Islet of Langerhans (tissue), 1 donor: ENCODE results near the gene GPN1.
"Not testable (repeated sequence)": the region's sequence is repeated elsewhere in the genome, so short reads cannot be mapped to it uniquely, and the experiment has no call there.

Source experiments
- FAIRE-seq: peaks from one replicate; lab custom pipeline; 2011; peaks lifted over from hg19 to GRCh38; lab: Jason Lieb, UNC

Gene GPN1

DNA sequence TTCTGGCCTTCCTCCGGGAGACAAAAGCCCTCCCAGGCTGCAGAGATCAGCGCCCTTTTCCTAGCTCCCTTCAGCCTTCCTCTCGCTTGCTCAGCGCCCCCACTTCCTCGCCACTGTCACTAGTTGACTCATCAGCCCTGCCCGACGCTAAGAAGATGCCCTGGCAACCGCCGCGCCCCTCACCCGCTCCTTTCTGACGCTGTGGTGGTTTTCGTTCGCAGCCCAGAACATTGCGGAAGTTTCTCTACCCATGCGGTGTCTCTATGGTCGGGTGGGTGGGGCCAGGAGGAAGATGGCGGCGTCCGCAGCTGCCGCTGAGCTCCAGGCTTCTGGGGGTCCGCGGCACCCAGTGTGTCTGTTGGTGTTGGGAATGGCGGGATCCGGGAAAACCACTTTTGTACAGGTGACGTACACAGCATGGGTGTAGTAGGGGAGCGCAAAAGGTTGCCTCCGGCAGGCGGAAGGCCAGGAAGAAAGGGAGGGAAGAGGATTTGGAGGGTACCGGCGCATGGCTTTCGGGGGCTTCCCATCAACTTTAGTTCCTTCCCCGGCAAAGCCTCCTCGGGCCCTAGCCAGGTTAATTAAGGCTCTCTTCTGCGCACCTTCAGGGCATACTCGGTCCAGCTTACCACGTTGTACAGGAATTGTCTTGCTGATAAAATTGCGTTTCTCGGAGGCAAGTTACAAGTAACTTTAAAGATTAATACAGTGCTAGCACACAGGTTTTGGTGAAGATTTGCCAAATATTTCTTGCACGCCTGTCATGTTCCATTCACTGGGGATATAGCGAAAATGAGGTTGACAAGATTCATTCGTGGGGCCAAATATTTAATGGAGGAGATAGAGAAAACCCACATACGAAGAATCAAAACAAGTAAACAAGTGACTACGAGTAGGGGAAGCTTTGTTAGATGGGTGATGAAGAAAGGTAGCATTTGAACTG is at the start of gene GPN1, which contains the start of gene CCDC121:
GPN1 (plus strand) TSS at position 284 of the 943 bp plus-strand sequence; CDS start at position 293, 9 bp downstream.
CCDC121 (minus strand) TSS at position 246 of the 943 bp plus-strand sequence. CDS start 1,213 bp downstream, outside the sequence.
- FAIRE-seq, result no peak

- no peak for FAIRE-seq
These were observed 47.3 kb upstream of the GPN1 start for GRCh38 chr2:27581417-27582128.

GRCh38 chr2:27582129-27582694 is 46.6 kb upstream of the GPN1 start:
- FAIRE-seq, result no peak

DNA sequence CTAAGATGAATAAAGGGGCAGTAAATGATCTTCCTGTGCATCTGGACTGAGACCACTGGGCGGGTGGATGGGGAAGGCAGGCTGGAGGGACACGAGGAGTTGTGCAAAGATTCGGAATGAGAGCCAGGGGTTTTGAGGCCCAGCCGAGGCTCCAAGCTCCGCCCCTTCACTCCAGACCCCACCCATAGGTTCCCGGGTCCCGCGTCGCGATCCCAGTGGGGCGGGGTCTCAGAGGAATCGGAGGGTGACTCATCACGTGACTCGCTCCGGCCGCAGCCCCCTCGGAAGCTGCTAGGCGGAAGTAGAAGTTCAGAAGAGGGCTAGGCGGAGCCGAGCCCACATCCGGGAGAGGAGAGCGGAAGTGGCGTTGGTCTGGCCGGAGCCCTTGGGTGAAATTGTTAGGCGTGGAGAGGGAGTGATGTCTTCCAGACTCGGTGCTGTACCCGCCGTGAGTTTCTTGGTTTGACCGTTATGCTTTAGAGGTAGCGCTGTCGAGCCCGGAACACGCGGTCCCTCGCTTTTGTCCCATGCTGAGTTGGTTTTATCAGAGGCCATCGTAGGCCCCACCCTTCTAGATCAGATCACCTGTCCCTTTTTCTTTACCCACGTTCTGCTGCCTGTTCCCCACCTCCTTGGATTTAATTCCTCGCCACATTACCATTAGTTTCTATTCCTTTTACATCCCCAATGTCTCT is 46.0 kb upstream of the GPN1 start, which contains the start of gene ZNF512:
ZNF512 (plus strand) TSS at position 348 of the 695 bp plus-strand sequence; CDS start at position 419, 71 bp downstream.
- FAIRE-seq, result peak; percentile 21

- FAIRE-seq, result no peak
These were observed 45.4 kb upstream of the GPN1 start for GRCh38 chr2:27583390-27583915.

- no peak for FAIRE-seq
These were observed 44.3 kb upstream of the GPN1 start for GRCh38 chr2:27584597-27584996.

DNA sequence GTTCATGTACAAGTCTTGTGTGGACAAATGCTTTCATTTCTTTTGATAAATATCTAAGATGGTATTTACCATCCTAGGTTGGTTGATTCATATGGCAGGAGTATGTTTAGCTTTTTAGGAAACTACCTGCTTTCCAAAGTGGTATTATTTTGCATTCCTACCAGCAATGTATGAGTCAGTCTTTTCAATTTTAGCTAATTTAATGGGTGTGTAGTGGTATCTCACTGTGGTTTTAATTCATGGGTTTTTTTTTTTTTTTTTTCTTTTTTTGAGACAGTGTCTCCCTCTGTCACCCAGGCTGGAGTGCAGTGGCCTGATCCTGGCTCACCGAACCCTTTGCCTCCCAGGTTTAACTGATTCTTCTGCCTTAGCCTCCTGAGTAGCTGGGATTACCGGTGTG is 41.8 kb upstream of the GPN1 start:
- FAIRE-seq, result no peak

DNA sequence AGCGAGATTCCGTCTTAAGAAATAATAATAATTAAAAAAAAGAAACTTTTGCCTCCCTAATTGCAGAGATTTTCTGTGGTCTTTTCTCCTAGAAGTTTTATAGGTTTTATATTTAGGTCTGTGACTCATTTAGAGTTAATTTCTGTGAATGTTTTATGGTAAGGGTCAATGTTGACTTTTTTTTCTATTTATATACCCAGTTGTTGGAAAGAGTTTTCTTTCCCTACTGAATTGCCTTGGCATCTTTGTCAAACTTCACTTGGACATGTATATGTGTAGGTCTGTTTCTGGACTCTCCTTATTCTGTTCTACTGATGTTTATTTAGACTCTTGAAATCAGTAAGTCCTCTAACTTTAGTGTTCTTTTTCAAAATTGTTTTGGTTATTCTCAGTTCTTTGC is 40.5 kb upstream of the GPN1 start:
- FAIRE-seq, result no peak

DNA sequence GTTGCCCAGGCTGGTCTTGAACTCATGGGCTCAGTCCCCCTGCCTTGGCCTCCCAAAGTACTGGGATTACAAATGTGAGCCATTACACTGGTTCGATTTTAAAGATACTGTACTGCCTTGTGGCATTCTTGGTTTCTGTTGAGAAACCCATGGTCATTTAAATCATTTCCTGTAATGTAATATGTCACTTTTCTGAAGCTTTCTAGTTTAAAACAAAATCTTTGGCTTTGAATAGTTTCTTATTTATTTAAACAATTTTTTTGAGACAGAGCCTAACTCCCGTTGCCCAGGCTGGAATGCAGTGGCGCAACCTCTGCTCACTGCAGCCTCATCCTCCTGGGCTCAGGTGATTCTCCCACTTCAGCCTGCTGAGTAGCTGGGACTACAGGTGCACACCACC is 37.1 kb upstream of the GPN1 start:
- FAIRE-seq, result no peak

- no peak for FAIRE-seq
These were observed 35.6 kb upstream of the GPN1 start for GRCh38 chr2:27593240-27593639.

DNA sequence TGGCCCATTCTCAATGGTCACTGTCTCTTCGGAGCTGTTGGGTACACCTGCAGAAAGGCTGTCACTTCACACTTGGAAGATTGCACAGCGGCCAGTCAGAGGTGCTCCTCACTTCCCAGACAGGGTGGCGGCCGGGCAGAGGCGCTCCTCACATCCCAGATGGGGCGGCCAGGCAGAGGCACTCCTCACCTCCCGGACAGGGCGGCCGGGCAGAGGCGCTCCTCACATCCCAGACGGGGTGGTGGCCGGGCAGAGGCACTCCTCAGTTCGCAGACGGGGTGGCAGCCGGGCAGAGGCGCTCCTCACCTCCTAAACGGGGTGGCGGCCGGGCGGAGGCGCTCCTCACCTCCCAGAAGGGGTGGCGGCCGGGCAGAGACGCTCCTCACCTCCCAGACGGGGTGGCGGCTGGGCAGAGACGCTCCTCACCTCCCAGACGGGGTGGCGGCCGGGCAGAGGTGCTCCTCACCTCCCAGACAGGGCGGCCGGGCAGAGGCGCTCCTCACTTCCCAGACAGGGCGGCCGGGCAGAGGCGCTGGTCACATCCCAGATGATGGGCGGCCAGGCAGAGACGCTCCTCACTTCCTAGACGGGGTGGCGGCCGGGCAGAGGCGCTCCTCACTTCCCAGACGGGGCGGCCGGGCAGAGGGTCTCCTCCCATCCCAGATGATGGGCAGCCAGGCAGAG is 34.7 kb upstream of the GPN1 start:
- not testable (repeated sequence) for FAIRE-seq

GRCh38 chr2:27595412-27595811 is 33.4 kb upstream of the GPN1 start:
- FAIRE-seq, result not testable (repeated sequence)

GRCh38 chr2:27596627-27597026 is 32.2 kb upstream of the GPN1 start:
- FAIRE-seq, result no peak

GRCh38 chr2:27606611-27607010 is 22.2 kb upstream of the GPN1 start:
- no peak for FAIRE-seq

GRCh38 chr2:27613985-27614384 is 14.9 kb upstream of the GPN1 start:
- no peak for FAIRE-seq

DNA sequence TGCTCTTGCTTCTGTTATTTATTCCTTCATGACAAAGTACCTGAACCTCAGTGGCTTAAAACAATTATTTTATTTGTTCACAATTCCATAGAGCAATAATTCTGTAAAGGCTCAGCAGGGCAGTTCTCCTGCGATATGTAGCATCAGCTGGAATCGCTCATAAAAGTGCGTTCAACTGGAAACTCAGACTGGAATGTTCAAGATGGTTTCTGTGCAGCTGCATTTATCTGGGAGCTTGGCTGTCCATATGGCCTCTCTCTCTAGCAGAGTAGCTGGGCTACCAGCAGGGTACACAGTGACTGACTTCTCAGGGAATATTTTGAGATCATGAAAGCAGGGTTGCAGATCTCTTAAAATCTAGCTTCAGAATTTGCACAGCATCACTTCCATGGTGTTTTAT is 13.5 kb upstream of the GPN1 start:
- FAIRE-seq, result no peak

- no peak for FAIRE-seq
These were observed 7.3 kb upstream of the GPN1 start for GRCh38 chr2:27621524-27621923.

- FAIRE-seq, result no peak
These were observed 5.9 kb upstream of the GPN1 start for GRCh38 chr2:27622921-27623384.

GRCh38 chr2:27624943-27625342 is 3.9 kb upstream of the GPN1 start:
- FAIRE-seq, result no peak

DNA sequence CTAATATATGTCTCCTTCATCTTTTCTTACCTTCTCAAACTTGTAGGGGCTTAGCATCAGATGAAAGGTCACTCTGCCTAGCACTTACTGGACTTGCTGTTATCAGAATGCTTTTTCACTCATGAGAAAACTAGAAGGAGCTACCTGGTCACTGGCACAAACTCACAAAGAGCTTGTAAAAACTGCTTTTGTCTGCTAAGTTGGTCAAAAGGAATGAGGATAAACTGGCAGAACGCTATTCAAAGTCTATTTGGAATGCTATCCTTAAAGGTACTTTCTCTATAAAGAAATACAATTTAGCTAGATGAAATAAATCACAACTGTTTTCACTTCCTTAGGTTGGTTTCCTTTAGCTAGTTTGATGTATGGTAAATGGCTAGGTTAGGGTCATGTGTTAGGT is 2.5 kb upstream of the GPN1 start:
- FAIRE-seq, result not testable (repeated sequence)

- FAIRE-seq, result not testable (repeated sequence)
These were observed 1.9 kb upstream of the GPN1 start for GRCh38 chr2:27626921-27627320.
